Activated CD4-positive, alpha-beta T cell treated with anti-CD3 and anti-CD28 coated beads, Interleukin-2, amount 50 U/mL, for 16 hours (primary cell): ENCODE measurements around the gene RAB11FIP2.
A peak's percentile ranks its signal among the peaks of the same experiment; 100 is the strongest.
"Not testable (repeated sequence)": the region's sequence is repeated elsewhere in the genome, so short reads cannot be mapped to it uniquely, and the experiment has no call there.

ENCODE experiments used
- DNase-seq: peaks from one replicate; pipeline ENCODE4 v3.0.0-alpha.2; 2020

RAB11FIP2 gene, protein sequence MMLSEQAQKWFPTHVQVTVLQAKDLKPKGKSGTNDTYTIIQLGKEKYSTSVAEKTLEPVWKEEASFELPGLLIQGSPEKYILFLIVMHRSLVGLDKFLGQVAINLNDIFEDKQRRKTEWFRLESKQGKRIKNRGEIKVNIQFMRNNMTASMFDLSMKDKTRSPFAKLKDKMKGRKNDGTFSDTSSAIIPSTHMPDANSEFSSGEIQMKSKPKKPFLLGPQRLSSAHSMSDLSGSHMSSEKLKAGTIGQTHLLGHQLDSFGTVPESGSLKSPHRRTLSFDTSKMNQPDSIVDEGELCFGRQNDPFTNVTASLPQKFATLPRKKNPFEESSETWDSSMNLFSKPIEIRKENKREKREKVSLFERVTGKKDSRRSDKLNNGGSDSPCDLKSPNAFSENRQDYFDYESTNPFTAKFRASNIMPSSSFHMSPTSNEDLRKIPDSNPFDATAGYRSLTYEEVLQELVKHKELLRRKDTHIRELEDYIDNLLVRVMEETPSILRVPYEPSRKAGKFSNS

DNA sequence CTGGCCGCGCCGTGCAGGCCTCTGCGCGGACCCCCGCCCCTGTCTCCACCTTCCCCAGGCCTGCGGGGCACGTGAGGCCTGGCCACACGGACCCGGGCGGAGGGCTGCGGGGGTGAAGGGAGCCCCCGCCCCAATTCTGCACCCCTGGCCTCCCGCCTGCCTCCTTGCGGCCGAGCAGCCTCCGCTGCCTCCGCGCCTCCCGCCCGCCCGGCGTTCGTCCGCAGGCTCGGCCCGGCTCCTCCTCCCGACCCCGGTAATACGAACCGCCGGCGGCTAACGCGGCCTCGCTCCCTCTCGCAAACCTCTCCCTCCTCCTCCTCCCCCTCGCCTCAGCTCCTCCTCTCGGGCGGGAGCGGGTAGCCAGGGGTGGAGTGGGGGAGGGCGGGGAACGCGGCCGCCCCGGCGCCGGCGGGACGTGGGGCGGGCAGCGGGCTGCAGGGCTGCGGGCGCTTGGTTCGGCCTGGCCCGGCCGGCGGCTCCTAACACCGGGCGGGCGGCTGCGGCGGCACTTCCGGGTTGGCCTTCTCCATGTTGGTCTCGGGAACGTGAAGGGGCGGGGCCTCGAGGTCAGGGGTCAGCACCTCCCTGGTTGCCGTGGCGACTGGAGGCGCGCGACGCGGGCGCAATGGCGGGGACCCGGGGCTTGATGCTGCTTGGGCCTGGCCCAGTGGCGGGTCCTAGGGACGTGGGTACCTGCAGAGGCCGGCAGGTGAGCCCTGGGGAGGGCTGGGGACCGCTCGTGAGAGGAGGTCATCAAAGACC lies at the start of gene RAB11FIP2:
RAB11FIP2 (minus strand) TSS at position 547 of the 762 bp plus-strand sequence. CDS start 778 bp downstream, outside the sequence.
- peak; percentile 94 for DNase-seq

DNA sequence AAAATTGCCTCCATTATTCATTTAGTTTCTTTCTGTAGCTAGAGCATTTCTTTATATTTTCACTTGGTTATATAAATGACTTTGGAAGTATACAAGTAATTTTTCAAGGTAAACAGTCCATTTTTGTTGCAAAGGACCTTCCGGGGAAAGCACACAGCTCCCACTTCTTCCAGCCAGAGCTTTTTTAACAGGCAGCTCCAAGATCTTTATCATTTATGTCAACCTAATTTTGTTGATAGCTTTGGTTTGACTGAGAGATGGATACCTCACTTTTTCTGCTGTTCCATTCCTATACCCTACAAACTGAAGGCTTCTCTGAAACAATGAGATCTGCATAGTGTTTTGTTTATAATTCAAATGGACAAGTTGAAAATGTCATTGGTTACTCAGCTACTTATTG lies 49.3 kb upstream of the RAB11FIP2 start:
- no peak for DNase-seq

DNA sequence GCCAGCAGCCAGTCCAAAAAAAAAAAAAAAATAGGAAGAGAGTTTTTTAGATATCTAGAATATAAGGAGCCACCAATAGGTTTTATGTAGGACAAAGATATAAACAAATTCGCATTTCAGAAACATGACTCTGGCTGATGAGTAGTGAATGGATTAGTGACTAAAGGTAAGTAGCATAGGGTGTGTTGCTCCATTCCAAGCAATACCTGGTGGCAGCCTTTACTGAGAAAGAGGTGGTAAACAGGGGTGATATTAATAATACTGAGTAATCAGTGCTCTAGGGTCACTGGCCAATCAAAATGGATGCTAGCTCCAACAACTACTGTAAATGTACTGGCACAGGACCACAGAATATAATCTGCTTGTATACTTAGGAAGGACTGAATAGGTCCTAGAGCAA lies 45.5 kb upstream of the RAB11FIP2 start:
- no peak for DNase-seq

DNA sequence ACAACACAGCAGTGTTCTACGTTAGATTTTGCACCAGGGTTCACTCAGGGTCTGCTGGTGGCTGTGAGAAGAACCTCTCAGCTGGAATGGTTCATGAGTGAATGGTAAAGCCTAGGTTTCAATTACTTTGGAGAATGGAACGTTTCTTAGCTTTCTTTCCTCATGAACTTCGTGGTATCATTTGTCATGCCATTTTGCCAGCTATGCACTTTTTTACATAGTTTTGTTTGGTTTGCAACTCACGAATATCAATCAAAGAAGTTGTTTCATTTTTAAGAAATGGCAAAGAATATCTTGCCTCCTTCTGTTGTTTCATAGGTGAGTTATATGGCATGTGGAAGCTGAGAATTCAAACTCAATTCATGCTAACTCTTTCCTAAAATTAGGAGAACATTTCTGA lies 34.1 kb upstream of the RAB11FIP2 start:
- DNase-seq: no peak

DNA sequence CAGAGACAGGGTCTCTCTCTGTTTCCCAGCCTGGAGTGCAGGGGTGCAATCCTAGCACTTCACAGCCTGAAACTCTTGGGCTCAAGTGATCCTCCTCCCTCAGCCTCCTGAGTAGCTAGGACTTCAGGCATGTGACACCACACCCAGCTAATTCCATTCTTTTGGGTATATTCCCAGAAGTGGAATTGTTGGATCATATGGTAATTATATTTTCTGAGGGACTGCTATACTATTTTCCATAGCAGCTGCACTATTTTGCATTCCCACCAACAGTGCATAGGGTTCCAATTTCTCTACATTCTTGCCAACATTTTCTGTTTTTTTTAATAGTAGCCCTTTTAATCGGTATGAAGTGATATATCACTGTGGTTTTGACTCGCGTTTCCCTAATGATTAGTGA lies 30.0 kb upstream of the RAB11FIP2 start:
- DNase-seq: no peak

DNA sequence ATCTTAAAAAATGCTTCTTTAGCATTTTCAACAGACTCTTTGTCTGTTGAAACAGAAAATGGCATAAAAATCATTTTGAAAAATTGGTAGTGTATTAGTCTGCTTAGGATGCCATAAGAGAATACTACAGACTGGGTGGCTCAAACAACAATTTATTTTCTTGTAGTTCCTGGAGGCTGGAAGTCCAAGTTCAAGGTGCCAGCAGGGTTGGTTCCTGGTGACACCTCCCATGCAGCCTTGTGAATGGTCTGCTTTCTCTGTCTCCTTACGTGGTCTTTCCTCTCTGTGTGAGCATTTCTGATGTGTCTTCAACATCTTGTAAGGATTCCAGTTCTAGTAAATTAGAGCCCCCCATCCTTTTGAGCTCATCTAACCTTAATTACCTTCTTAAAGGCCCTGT lies 26.1 kb upstream of the RAB11FIP2 start:
- no peak for DNase-seq

DNA sequence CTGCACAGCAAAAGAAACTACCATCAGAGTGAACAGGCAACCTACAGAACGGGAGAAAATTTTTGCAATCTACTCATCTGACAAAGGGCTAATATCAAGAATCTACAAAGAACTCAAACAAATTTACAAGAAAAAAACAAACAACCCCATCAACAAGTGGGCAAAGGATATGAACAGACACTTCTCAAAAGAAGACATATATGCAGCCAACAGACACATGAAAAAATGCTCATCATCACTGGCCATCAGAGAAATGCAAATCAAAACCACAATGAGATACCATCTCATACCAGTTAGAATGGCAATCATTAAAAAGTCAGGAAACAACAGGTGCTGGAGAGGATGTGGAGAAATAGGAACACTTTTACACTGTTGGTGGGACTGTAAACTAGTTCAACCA lies 20.6 kb upstream of the RAB11FIP2 start:
- DNase-seq: not testable (repeated sequence)

DNA sequence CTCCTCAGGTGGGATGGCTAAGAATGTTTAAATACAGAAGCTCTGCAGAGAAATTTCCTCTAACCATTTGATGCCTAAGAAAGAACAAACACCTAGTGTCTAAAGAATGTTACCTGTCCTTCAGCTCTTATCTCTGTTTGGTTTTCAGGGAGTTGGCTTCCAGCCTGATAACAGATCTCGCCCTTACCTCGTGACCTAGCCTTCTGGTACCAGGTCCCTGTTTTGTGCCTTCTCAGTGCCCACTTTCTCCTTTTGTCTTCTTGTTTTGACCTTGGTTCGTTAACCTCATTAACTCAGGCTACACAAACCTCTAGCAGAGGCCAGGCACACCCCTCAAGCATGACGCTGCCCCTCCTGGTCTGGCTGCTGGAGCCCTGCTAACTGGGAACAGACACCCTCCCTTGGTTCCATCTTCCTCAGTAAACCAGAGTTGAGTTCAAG lies 16.1 kb upstream of the RAB11FIP2 start:
- no peak for DNase-seq

DNA sequence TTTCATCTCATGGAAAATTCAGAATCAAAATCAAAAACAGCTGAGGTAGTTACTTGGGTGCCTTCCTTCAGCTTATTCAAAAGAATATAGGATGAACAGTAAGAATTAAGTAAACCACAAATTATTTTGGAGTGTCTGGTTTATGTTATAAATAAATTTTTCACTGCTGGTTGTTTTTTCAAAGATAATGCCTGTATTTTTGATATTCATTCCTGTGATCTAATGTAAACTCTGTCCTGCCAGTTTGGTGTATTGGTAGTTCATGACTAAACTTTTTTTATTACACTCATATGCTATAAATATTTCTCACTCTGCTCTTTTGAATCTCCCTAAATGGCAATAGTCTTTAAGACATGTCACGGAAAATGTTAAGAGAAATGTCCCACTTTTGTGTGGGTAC lies 11.6 kb upstream of the RAB11FIP2 start:
- no peak for DNase-seq

DNA sequence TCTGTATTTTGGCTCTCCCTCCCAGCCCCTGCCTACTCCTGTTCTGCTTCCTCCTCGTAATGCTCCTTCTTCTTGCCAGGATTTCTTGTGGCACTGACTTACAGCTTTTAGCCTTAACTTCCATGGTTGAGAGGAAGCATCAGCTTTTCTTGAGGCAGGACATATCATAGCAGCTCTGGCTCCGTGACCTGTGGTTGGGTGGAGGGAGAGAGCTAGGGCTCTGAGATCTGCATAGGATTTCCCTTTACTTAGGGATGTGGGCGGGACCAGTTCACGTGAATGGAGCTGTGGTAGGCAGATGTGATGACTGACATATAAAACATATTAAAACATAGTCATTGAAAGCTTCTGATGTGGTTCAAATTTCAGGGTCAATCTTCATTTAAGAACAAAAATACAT lies 10.6 kb upstream of the RAB11FIP2 start:
- DNase-seq: no peak

DNA sequence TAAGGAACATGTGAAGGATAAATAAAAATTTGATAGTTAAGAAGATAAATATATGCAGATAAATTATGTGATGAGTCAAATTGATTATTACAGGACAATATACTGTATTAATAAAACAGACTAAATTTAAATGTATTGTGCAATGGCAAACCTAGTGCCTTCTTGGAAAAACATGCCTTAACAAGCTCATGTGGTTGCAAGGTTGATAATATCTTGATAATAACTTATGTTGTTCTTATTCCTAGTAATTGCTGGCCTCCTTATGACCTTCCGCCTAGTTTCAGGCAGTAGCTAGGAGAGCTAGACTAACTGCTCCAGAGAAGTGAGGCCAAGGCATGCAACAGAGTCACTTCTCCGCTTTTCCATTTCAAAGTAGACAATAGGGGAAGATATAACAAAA lies 7.6 kb upstream of the RAB11FIP2 start:
- DNase-seq: no peak

DNA sequence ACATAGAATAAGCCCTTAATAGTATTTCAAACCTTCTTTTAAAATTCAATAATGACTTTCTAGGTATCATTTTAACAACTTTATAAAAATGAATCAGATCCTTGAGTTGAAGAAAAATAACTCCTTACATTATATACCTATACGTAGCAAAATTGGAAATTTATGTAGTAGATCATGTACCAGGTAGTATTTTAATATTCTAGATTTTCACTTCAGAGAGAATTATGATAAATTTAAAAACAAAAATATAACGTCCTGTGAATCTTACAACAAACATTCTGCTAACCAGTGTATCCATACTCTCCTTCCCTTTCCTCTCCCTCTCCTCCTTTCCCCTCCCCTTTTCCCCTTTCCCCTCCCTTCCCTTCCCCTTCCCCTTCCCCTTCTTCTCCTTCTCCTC lies 6.1 kb upstream of the RAB11FIP2 start:
- DNase-seq: no peak

DNA sequence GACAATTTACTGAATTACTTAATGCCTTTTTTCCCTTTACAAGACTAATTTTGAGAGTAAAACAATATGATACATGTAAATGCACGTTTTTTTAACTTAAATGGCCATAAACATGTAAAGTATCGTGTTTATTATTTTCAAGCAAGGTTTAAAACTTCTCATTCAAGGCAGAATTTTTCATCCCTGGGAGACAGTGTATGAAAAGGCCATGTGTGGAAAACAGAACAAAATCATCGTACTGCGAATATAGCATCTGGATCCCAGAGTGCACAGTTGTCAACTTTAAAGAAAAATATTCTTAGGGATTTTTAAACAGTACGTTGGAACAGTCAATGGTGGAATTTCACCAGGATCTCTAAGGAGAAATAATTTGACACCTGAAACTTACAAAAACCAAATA lies 1.1 kb upstream of the RAB11FIP2 start:
- no peak for DNase-seq

DNA sequence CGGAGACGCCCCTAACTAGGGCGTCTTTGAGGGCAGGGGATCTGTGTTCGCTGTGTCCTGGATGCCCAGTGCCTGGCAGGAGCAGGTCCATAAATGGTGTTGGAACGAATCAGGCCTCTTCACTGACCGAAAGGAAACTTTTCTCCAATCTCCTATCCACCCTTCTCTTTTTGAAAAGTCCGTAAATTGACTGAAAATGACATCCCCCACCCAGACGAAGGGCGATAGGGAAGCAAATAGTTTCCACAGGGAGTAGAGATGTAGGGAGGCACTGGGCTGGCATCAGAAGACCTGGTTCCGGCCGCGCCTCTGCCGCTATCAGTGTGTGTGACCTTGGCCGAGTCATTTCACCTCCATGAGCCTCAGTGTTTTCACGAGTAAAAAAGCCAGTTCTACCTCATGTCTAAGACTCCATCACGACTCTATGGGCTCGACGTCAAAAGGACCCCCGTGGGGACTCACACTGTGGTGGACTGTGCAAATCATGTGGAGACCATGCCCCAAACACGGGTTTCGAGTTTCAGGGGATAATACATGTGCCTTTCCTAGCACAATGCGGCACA lies 497 bp upstream of the RAB11FIP2 start:
- DNase-seq: no peak

DNA sequence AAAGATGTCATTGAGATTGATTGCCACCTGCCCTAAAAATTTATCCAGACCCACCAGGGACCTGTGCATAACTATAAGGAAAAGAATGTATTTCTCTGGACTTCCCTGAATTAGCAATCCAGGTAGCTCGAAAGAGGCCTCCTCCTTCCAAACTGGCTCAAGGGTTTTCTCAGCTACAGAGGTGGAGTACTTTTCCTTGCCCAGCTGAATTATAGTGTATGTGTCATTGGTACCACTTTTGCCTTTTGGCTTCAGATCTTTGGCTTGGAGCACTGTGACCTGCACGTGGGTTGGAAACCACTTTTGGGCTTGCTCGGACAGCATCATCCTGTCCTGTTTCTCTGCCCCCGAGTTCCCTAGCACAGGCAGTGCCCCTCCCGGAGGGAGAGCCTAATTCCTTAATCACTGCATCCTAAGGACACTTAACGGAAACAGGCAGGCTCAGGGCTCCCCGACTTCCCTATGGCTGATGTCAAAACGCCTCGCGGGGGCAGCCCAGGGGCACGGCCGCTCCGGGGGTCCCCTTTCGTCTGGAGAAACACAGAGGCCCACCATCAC lies 825 bp downstream of the RAB11FIP2 start:
- DNase-seq: peak; percentile 20

DNA sequence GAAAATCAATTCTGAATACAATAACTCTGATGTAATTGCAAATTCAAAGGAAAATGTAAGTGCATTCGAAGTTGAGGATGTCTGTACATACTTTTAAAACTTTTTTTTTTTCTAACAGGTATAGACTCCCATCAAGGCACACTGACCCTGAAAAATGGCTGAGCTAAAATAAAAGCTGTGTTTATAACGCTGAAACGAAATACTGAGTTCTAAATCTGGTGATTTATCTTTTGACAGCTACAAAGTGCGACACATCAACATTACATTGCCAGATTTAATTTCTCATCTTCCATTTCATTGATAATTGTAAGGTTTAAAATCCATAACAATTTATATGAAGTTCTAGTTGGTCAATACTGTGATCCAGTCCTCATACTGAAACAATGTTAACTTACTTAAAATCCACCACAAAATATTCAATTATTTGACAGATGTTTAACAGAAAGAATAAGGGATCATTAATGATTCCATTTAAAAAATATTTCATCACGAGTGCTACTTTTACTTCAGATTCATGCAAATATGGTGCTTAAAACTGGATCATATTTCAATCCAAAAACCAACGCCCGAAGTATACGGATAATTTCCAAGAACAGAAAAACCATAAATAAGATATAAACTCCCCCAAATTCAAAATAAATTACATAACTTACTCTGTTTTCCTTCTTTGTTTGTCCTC lies 1.4 kb downstream of the RAB11FIP2 start:
- no peak for DNase-seq

DNA sequence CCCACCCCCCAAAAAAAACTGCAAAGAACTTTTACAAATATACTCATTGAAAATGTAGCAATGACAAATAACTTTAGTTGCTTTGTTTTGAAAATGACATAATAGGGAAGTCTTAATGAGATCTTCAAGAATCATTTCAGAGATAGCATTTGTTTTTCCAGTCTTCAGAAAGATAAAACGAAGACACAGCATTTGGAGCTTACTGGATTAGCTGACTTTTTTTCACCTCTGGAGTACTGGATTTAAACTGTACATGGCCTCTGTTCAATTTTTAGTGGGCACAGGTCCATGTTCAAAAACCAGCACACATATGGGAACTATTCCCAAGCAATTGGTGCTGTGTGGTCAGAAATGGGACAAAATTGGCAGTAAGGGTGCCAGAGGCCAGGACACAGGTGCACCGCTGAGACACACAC lies 3.9 kb downstream of the RAB11FIP2 start:
- DNase-seq: no peak

DNA sequence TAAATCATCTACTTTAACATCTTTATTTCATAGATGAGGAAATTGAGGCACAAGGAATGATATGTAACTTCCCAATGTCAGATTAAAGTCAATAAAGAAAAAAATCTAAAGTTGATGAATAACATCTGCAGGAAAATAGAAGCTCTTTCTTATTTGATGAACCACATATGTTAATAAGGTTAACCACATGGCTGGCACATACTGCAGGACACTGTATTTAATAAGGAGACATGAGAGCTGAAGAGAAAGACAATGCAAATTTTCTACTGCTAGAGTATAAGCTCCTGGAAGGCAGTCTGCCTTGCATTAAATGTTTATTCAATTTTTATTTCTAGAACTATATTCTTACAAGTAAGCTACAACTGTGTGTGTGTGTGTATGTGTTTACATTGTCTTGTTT lies 4.4 kb downstream of the RAB11FIP2 start:
- no peak for DNase-seq

DNA sequence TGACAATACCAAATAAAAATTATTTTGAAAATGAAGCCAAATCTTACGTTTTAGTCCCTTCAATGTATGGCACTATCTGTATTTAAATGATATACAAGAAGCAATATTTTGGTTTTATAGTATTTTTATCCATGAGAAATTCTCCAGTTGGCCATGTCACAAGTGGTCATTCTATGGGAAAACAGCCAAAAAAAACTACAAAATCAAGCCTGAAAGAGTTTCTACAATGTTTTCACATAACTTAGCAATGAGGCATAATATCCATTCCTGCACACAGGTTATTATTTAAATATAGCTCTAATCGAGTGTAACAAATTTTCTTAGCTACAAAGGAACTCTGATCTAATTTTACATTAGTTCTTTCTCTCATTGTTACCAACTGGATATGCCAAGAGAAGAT lies 5.4 kb downstream of the RAB11FIP2 start:
- DNase-seq: no peak

DNA sequence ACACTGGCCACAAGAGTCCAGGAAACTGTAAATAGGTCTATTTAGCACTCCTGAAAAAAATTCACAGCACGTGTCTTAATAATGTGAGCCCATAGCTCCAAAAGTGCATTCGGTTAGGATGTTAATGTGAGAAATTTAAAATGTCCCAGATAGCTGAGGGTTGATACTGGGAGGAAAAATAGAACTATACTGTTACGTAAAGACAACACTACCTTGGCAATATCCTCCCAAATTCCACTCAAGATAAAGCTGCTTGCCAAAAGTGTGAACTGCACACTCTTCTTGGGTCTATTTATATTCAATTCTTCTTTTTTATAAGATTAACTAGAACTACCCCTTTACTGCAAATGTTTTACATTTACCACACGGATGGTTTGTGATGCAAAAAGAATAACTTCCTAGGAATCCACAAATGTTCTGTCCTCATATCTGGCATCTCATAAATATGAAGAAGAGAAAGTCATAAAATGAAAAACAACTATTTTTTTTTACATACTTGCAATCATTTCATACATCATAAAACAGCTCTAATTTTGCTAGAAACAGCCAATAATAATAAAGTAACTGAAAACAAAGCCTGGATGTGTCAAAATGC lies 10.4 kb downstream of the RAB11FIP2 start:
- no peak for DNase-seq

DNA sequence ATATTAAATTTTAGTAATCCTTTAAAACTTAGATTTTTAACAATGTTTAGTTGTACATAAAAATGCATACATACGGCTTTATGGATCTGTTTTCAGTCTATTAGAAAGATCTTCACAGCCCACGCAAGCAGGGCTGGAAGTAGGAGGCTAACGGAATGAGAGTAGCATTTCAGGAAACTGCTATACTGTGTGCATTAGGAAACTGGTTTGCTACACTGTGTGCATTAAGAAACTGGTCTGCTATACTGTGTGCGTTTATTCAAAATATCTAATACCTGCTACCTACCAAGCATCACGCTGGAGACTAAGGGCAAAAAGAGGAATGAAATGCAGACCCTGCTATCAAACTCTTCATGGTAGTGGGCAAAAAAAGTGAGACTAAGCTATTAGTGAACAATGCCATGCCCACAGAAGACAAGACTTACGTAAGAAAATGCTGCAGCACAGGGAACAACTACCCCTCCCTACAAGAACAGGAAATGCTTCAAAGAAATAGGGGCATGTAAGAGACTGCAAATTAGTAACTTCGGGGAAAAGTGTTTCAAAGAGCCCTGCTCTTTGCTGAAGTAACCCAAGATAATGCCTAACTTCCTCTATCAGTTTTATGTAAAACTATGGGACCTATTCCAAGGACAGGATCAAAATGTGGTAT lies 11.3 kb downstream of the RAB11FIP2 start:
- no peak for DNase-seq

DNA sequence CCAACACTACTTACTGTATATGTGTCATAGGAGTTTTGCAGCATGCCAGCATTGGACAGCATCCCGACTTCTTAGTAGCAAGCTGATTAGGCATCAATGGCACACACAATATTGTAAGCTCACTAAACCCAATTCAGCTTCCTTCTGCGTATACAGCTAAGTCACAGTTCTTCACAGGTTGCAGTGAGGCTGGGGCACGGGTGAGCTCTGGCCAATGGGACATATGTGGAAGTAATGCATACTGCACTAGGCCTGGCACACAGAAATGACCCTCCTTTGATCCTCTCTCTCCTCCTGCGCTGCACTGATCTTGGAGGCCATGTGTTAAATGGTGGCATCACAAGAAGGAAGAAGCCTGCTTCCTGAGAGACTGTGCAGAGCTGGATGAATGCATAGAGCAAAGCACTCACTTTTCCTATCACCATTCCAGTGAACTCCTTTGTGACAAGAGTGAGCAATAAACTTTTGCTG lies 11.9 kb downstream of the RAB11FIP2 start:
- DNase-seq: no peak
